HG02938 (cell line): ENCODE results near the gene TSPAN15.

Experiments
- ATAC-seq: cut with Tn5 transposase; IDR thresholded peaks from one replicate; pipeline ENCODE4 v1.9.1; 2021; ENCODE audit warnings: mild to moderate bottlenecking, moderate library complexity; ENCODE audit not compliant: unreplicated experiment

TSPAN15 gene

DNA sequence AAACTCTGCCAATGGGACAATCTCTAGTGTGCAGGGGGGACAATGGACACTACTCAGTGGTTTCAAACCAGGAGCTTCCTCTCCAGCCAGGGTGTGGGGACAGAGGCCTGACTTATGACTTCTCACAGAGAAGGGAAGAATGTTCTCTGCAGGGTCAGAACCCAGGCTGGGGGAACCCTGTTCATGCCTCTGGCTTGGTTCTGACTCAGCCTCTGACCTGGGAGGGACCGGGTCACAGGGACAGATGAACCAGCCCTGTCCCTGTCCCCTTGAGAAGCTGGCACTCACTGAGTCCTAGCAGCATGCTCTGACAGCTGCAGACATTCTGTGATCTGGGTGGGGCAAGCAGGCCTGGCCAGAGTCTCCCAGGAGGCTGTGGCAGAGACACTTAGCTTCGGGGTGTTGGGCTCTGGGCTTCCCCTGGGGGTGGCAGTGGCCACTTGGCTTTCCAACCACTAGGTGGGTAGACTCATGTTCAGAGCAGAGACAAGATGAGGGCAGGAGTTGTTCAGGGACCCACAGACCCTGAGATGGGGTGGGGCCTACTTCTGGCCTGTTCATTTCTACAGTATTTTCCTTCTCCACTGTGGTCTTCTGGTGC is 13.6 kb downstream of the TSPAN15 start:
- ATAC-seq, result no peak

DNA sequence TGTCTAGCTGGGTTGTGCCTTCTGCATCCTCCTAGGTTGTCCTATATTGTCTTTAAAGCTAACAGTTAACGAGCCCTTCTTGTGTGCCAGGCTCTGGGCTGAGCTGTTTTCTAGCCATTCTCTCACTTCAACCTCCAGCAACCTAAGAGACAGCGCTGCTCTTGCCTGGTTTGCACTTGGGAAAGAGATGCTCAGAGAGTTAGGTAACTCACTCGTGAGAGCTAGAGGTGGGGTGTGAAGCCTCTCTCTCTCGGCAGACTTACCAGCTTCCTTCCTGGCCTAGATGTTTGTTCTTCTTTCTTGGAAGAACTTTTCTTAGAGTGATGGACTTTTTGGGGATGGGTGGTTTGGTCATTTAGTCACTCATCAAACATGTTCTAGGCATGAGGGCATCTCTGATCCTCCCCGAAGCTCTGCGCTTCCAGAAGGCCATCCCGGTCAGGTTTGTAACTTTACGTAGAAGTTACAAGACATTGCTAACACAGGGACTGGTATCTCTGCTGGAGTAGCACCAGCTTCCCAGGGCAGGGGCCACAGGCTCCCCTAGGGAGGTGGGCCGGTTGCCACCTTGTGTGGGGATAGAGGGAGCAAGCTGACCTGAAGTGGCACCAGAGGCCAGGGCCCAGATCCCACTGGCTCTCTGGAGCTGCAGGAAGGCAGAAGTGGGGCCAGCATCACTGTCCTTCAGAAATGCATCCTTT is 14.3 kb downstream of the TSPAN15 start:
- no peak for ATAC-seq

DNA sequence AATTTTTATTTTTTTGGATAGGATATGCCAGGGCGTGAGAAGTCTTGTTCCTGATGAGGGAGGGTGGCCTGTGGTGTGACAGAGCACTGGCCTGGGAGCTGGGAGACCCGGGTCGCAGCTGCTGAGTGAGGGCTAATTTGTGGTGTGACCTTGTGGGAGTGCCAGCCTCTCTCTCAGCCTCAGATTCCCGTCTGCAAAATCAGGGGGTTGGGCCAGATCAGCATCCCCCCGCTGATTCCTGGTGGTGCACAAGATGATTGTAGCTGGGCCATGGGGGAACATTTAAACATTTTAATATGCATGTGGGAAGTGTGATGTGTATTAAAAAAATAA is 14.9 kb downstream of the TSPAN15 start:
- no peak for ATAC-seq

DNA sequence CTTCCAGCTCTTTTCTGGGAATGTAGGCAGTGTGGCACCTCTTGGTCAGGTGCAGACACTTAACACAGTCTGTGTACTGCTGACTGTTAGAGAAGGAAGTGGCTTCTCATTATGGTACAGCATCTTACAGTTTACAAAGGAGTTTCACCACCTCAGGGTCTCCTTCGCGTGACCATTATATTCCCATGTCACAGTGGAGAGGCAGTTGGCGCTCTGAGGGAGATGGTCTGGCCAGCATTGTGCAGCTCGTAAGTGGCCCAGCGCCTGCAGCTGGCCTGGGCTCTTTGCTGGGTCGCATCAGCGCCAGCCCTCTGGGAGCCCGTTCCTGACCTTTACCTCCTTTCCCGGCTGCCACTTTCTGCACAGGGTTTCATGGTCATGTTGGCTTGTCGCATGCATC is 15.4 kb downstream of the TSPAN15 start:
- no peak for ATAC-seq

DNA sequence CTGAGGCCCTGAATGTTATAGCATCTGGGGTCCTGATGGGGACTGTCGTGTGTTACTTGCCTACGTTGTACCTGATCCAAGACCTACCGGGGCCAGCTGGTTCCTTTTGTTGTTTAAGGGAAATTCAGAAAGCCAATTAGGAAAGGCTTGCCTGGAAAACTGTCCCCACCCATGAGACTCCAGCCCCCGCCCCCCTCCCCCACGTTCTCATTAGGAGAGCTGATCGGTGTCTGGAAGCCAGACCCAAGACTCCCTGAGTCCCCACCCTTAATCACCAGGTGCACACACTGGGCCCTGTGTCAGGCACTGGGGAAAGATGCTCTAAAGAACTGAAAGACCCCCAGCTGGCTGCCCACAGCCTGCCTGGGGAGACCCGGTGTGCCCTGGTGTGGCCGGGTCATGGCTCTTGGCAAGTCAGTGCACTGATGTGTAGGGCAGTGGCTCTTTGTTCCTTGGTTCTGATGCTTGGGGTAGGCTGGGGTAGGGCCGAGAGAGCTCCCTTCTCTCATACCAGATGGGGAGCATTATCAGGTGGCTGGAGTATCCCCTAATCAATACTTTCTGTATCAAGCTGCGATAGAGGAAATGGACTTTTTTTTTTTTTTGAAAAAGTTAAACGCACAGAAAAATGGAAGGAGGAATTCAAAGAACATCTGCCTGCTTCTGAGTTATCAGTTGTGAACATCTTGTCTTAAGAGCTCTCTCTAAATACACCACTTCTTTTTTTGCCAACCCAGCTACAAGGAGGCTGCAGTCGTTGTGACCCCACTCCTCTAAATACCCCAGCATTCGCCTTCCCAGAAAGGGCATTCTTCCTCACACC is 16.9 kb downstream of the TSPAN15 start:
- ATAC-seq, result no peak

DNA sequence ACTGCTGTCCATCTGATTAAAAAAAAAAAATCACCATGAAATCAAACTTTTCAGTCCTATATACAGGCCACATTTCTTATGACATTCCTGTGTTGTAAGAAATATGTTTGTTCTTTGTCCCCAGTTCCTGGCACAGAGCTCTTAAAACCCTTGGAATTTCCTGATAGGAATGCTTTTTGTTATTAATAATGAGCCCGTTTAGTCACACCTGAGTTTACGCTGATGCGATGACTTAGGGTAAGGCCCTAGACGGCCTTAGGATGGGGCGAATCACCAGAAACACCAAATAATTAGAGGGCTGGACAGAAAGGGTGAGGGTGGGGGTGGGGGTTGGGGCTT is 17.5 kb downstream of the TSPAN15 start:
- no peak for ATAC-seq

DNA sequence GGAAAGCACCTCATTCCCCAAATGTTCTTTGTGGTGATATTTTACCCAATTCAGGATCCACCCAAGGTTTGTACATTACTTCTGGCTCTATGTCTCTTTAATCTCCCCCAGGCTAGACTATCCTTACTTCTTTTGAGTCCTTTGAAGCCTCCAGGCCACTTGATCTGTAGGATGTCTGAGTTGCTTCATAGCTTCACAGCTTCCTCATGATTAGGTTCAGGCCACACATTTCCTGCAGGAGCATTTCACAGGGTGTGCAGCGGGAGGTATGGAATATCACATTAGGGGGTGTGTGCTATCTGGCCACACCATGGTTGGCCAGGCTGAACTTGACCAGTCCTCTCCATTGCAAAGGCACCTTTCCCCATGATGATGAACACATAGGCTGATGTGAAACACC is 18.7 kb downstream of the TSPAN15 start:
- ATAC-seq, result no peak

DNA sequence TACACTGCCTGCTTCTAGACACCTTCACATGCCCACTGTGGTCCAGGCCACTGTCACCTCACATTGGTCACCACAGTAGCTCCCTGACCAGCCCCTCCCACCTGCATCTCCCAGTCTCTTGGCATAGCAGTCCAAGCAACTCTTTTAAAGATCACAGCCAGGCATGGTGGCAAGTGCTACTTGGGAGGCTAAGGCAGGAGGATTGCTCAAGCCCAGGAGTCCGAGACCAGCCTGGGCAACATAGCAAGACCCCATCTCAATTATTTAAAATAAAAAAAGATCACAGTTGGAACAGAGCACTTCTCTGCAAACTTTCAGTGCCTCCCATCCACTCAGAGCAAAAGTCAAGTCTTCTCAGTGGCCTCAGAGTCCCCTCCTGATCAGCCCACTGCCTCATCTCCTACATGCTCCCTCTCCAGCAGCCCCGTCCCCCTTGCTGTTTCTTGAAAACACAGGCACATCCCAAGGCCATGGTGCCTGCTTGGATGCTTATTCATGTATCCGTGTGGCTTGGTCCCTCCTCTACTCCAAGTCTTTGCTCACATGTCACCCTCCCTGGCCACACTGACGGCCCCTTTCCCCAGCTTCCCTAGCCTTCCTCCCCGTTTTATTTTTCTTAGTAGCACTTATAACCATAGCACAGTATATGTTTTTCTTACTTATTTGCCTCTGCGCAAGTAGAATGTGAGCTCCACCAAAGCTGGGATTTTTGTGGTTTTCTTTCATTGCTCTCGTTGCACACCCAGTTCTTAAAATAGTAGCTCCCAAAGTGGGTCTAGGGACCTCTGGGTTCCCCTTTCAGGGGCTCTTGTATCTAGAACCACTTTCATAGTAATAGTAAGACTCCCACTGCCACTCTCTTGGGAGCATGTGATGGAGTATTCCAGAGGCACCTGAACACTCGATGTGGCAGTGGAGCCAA is 19.5 kb downstream of the TSPAN15 start:
- ATAC-seq, result no peak

DNA sequence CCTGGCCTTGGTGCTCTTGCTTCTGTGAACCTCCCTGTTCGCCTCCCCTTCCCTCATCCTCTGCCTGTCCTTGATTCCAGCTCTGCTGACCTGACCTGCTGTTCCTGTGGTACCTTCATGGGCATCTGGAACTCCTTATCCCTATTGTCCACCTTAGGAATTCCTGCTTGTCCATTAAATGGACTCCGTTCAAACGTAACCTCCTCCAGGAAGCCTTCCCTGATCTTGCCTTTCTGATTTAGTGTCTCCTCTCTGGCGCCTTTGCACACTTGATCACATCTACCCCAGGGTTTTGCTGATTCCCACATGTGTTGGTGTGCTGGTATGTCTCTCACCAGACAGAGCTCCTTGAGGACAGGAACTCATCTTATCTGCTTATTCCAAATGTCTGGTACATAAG is 20.9 kb downstream of the TSPAN15 start:
- no peak for ATAC-seq

DNA sequence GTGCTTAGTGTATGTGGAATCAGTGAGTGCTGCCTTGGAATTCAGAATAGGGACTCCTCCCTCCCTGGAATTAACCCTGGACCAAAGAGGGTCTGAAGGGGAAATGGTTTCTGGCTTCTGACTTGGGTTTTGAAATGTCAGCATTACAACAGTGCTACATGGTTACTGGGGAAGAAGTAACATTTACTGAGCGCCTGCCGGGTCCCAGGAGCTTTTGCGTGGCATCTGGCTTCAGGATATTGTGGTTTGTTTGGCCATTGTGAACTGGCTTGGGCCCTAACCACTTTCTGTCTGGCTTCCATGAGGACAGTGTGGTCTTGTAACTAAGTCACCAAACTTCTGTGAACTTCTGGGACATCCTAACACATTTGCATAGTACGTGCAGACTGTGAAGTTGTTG is 21.3 kb downstream of the TSPAN15 start:
- ATAC-seq, result no peak

DNA sequence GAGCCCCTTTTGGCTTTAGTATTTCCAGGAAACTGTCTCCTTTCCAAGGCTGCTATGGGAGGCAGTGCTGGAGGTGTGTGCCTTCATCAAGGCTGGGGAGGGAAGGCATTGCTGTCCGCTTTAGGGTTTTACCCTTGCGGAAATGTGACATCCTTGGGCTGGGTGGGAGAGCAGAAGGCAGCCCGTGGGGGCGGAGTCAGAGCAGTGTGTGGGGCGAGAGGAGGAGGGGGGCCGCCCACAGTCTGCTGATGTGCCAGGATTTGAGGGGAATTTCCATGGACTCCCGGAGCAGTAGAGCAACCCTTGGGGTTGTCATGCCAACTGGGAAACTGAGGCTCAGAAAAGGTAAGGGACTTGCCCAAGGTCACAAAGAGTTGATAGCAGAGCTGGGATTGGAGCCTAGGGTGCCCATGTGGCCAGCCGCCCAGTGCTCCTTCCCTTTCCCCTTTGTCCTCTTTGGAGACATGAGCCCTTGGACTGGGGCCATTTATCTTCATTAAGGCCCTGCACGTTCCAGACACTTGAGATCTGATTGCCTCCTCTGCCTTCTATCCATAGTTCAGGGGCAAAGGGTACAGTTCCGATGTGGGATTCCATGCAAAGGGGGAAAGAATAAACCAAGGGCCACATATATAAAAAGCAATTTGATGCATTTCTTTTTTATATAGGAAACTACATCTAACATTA is 22.2 kb downstream of the TSPAN15 start:
- ATAC-seq, result no peak

DNA sequence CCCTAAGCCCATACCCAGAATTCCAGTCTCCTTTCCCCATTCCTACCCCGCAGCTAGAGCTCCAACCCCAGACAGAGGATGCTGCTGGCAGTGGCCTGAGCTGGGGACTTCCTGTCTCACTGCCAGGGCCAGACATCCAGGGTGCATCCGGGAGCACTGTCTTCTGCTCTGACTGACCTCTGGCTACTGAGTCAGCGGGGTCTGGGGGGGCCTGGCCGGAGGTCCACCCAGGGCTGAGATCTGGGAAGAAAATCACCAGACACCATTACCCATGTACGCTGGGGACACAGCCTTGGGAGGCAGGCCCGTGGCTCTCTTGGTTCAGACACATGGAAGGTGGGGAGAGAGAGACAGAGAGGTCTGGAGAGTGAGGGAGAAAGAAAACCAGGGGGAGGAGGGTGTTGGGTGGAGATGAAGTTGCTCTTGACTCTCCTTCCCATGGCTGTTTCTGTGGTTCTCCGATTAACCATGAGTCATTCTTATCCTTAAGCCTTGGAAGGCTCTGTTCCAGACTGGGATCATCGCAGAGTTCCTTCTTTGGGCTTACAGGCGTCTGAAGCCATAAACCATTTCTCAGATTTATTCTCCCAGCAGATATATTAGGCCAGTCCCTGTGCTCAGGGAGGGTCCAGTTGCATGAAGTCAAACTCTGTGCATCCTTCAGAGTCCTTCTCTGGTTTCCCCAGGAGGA is 23.6 kb downstream of the TSPAN15 start:
- no peak for ATAC-seq

DNA sequence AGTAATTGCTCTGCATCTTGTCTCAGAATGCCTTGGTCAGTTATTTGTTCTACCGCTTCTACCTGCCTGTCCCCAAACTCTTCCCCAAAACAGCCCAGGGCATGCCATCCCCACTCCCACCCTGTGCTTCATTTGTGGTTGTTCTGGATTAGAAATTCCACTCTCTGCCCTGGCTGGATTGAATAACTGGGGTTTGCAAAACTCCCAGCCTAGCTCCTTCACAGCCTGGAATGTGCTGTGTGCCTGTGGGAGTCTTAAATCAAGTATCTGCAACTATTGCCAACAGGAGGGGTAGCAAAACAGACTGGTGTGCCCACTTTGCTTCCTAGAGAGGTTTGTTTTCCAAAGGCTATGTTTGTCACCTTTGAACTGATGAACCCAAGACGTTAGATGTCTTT is 24.2 kb downstream of the TSPAN15 start:
- no peak for ATAC-seq

DNA sequence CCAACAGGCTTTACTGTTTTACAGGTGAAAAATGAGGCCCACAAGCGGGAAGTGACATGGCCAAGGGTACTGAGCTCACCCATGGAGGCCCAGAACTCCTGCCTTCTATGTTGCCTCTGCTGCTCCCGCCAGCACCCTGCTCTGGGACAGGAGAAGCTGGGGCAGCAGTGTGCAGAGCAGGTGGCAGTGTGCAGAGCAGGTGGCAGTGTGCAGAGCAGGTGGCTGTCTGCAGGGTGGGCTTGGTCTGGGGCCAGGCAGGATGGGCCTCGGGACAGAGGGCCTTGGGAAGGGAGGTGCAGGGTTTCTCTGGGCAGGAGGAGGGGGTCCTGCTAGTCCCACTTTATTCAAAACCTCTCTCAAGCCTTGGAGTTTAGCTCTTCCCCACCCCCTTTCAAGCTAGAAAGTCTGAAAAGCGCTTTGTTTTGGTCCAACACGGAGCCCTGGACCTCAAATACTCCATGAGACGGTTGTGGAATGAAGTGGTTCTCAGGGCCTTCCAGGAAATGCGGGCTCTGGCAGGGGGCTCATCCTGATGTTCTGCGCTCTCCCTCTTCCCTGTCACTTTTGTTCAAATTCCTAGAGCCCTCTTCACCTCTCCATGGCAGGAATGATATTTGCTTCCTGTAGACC is 26.8 kb downstream of the TSPAN15 start:
- no peak for ATAC-seq

DNA sequence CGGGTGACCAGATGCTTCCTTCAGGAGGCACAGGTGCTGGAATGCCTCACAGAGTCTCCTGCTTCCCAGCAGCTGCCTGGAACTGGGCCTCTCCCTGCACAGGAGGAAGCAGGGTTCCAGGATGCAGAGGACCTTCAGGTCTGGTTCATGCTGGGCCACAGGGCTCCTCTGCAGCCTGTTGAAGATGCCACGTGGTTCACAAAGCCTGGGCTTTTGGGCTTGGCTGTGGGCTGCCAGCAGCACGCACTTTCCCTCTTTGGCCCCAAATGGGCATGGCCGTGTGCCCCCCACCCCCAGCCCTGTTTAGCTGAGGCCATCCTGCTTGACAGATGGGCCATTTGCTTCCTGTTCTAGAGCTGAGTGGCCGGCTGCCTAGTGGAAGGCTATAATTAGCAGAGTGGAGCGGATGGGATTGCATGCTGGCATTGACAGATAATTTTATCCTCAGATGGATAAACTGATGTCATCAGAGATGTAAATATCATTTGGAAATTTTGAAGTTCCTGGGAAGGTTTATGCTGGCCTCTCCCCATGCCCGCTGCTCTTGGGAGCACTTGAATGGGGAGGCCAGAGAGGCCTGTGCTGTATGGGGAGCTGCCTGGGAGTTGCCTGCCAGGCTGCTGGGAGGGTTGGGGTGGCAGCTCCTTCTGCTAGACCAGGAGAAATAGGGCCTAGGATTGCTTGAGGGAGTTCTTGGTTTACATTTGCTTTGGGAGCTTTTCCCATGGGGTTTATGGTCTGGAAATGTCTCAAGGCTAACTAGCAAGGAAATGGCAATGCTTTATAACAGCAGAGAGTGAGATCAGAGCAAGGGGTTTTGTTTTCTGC is 28.2 kb downstream of the TSPAN15 start:
- no peak for ATAC-seq

DNA sequence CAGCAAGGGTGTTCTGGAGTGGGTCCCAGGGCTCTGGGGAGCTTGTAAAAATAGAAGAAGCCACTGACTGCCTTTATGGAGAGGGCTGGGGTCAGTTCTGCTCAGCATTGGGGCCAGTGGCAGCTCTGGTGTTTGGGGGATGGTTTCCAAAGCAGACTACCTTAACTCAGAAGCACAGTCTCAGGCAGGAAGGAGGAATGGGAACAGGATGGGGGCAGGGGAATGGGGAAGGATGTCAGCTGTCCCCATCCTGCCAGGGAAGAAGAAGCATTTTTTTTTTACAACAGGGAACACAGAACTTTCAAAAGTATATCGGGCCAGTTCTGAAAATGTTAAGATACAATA is 28.8 kb downstream of the TSPAN15 start:
- ATAC-seq, result no peak

DNA sequence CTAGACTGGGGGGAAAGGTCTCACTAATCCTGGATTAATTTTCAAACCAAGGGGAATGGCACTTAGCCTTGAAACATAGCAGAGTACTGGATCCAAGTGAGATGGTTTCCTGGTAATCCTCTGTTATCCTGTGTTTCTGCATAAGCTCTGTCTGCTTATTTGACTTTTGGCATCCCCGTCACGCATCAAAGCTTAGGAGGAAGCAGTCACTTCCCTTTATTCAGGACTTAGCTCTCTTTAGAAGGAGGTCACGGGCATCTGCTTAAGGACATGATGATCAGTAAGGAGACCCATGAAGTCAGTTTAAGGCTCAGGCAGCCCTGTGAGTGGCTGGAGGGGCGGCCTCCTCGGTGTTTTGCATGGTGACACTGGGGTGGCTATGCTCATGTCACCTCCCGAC is 30.0 kb downstream of the TSPAN15 start:
- no peak for ATAC-seq

DNA sequence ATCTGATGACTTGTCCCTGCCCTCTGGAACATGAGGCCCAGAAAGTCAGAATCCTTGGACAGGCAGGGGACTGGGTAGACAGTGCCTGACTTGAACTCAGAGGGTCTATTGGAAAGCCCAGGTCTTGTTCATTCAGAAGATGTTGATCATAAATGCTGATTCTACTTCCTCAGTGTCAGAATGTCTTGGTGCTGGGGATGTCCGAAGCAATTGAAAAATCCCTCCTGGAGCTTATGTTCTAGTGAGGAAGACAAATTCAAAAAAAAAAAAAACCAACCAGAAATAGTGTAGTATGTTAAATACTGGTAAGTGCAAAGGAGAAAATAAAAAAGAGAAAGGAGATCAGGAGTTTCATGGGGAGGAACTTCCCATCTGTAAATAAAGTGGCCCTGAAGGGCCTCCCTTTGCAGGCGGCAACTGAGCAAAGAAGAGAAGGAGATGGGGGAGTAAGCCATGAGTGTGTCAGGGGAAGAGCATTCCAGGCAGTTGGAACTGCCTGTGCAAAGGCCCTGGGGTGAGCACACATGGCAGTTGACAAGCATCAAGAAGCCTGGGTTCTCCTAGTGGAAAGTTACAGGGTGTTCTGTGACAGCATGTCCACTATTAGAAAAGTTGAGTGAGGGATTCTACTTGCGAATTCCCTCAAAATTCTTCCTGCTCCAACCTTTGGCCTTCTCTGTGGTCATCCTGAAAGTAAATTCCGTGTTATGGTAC is 30.7 kb downstream of the TSPAN15 start:
- ATAC-seq, result no peak
